IMR-90 (cell line): ENCODE results near the gene ANKH. TPM values are rescaled to one million over a fixed set of nuclear protein-coding genes. Genes with fewer than 3 reads are reported as not detected.

Source experiments
- ATAC-seq: fragments of 200-7000 bp; cut with Tn5 transposase; 2 replicates; pipeline ENCODE4 v1.9.1; 2020; ENCODE audit warnings: low read depth, mild to moderate bottlenecking, moderate library complexity
- BruUV-seq: library from RNA; stranded (reverse); fragments of 400-500 nt; replicated peaks from 2 replicates; lab custom pipeline; 2021; lab: Mats Ljungman, UMichigan
- CTCF ChIA-PET: fragments of 300-600 bp; formaldehyde crosslinking; extraction: SDS; loops from one replicate; lab custom pipeline; 2021; ENCODE audit warnings: antibody characterized with exemption; lab: Yijun Ruan, JAX
- POLR2A ChIA-PET: fragments of 300-600 bp; sonication (Branson Sonifier 250); formaldehyde crosslinking; loops from one replicate; lab custom pipeline; 2022; ENCODE audit warnings: antibody characterized with exemption; ENCODE audit not compliant: unreplicated experiment; lab: Charles Lee
- DNase-seq: peaks from one replicate; pipeline ENCODE4 v3.0.0; 2013
- H2AFZ ChIP-seq: replicated peaks from 2 replicates; pipeline ENCODE3; 2013; ENCODE audit warnings: low read length, mild to moderate bottlenecking; ENCODE audit not compliant: poor library complexity
- H2AK5ac ChIP-seq: 2 replicates; pipeline ENCODE4 v1.6.1; 2013; ENCODE audit warnings: low read depth, low read length, inconsistent platforms
- H2AK9ac ChIP-seq: replicated peaks from 2 replicates; pipeline ENCODE3; 2013; ENCODE audit warnings: mild to moderate bottlenecking, low read depth, low read length, moderate library complexity; ENCODE audit not compliant: poor library complexity
- H2BK120ac ChIP-seq: 2 replicates; pipeline ENCODE4 v1.6.1; 2013; ENCODE audit warnings: low read depth, low read length, inconsistent platforms
- H2BK15ac ChIP-seq: 3 replicates; pipeline ENCODE4 v1.6.1; 2013; ENCODE audit warnings: low read depth, low read length, inconsistent platforms
- H2BK20ac ChIP-seq: 2 replicates; pipeline ENCODE4 v1.6.1; 2013; ENCODE audit warnings: low read depth, mild to moderate bottlenecking, inconsistent platforms, low read length, moderate library complexity
- H2BK5ac ChIP-seq: 2 replicates; pipeline ENCODE4 v1.6.1; 2013; ENCODE audit warnings: mild to moderate bottlenecking, low read depth, low read length, inconsistent platforms; ENCODE audit not compliant: poor library complexity, severe bottlenecking
- H3K14ac ChIP-seq: replicated peaks from 2 replicates; pipeline ENCODE4 v1.6.1; 2013; ENCODE audit warnings: low read depth, low read length, inconsistent platforms
- H3K18ac ChIP-seq: 2 replicates; pipeline ENCODE4 v1.6.1; 2013; ENCODE audit warnings: low read depth, low read length, control low read depth
- H3K23ac ChIP-seq: 2 replicates; pipeline ENCODE4 v1.6.1; 2013; ENCODE audit warnings: low read depth, low read length, inconsistent platforms
- H3K27ac ChIP-seq: 2 replicates; pipeline ENCODE4 v1.5.1; 2013; ENCODE audit warnings: mild to moderate bottlenecking, control low read depth, low read length; ENCODE audit not compliant: insufficient read depth
- H3K27me3 ChIP-seq: 2 replicates; pipeline ENCODE4 v1.6.1; 2013; ENCODE audit warnings: low read length; ENCODE audit not compliant: control insufficient read depth, insufficient read depth
- H3K36me3 ChIP-seq: 2 replicates; pipeline ENCODE4 v1.6.1; 2013; ENCODE audit warnings: low read length, mixed read lengths; ENCODE audit not compliant: control insufficient read depth, insufficient read depth
- H3K4ac ChIP-seq: 2 replicates; pipeline ENCODE4 v1.6.1; 2013; ENCODE audit warnings: low read depth, low read length, inconsistent platforms
- H3K4me1 ChIP-seq: 2 replicates; pipeline ENCODE4 v1.6.1; 2013; ENCODE audit warnings: low read length, mixed read lengths; ENCODE audit not compliant: control insufficient read depth, insufficient read depth
- H3K4me2 ChIP-seq: 2 replicates; pipeline ENCODE4 v1.6.1; 2013; ENCODE audit warnings: low read depth, mild to moderate bottlenecking, control low read depth, low read length, moderate library complexity
- H3K4me3 ChIP-seq: 2 replicates; pipeline ENCODE4 v1.5.1; 2013; ENCODE audit warnings: low read depth, mild to moderate bottlenecking, control low read depth, low read length, moderate library complexity; ENCODE audit not compliant: insufficient read depth
- H3K56ac ChIP-seq: 2 replicates; pipeline ENCODE4 v1.6.1; 2013; ENCODE audit warnings: low read length, inconsistent platforms; ENCODE audit not compliant: insufficient read depth; ENCODE audit errors: extremely low read depth
- H3K79me1 ChIP-seq, 2 experiments: 2 replicates each; pipeline ENCODE4 v1.6.1; 2013; ENCODE audit warnings: low read length in 2 of 2, inconsistent platforms in 1 of 2, low read depth in 1 of 2
- H3K9ac ChIP-seq: 2 replicates; pipeline ENCODE4 v1.6.1; 2013; ENCODE audit warnings: low read depth, low read length, control low read depth
- H3K9me1 ChIP-seq: 2 replicates; pipeline ENCODE4 v1.6.1; 2013; ENCODE audit warnings: low read length, inconsistent platforms; ENCODE audit not compliant: insufficient read depth
- H3K9me3 ChIP-seq: 2 replicates; pipeline ENCODE4 v1.6.1; 2013; ENCODE audit warnings: low read length; ENCODE audit not compliant: control insufficient read depth, insufficient read depth
- H4K20me1 ChIP-seq: 2 replicates; pipeline ENCODE4 v1.6.1; 2013; ENCODE audit warnings: low read length, inconsistent platforms; ENCODE audit not compliant: insufficient read depth
- H4K5ac ChIP-seq: 2 replicates; pipeline ENCODE4 v1.6.1; 2013; ENCODE audit warnings: mild to moderate bottlenecking, low read depth, low read length, control low read depth
- H4K8ac ChIP-seq, 2 experiments: 2 replicates each; pipeline ENCODE4 v1.6.1; 2013; ENCODE audit warnings: low read depth in 2 of 2, low read length in 2 of 2, control low read depth in 1 of 2, inconsistent platforms in 1 of 2
- H4K91ac ChIP-seq: 2 replicates; pipeline ENCODE4 v1.6.1; 2013; ENCODE audit warnings: low read depth, low read length, inconsistent platforms; ENCODE audit not compliant: insufficient read depth
- BHLHE40 ChIP-seq: fragments of 150-350 bp; IDR thresholded peaks from 2 replicates; pipeline ENCODE4 v1.6.1; 2016; ENCODE audit warnings: mild to moderate bottlenecking, low read depth, low read length
- CEBPB ChIP-seq: IDR thresholded peaks from 2 replicates; pipeline ENCODE4 v1.6.1; 2012; ENCODE audit warnings: low read depth, low read length, improper control_type of control experiment
- CHD1 ChIP-seq: IDR thresholded peaks from 2 replicates; pipeline ENCODE4 v1.6.1; 2012; ENCODE audit warnings: low read depth, low read length, improper control_type of control experiment
- CTCF ChIP-seq: conservative IDR thresholded peaks from 2 replicates; pipeline ENCODE4 v1.5.1; 2012; ENCODE audit warnings: mild to moderate bottlenecking, low read depth, low read length, improper control_type of control experiment
- ELK1 ChIP-seq: fragments of 150-350 bp; IDR thresholded peaks from 2 replicates; pipeline ENCODE4 v1.6.1; 2016; ENCODE audit warnings: low read depth, mild to moderate bottlenecking, low read length, moderate library complexity, borderline replicate concordance
- FOS ChIP-seq: fragments of 150-350 bp; IDR thresholded peaks from 2 replicates; pipeline ENCODE4 v1.6.1; 2016; ENCODE audit warnings: low read depth, low read length
- MAFK ChIP-seq: IDR thresholded peaks from 2 replicates; pipeline ENCODE4 v1.6.1; 2012; ENCODE audit warnings: low read depth, low read length, improper control_type of control experiment
- MAZ ChIP-seq: IDR thresholded peaks from 2 replicates; pipeline ENCODE4 v1.6.1; 2012; ENCODE audit warnings: low read depth, mild to moderate bottlenecking, low read length, improper control_type of control experiment, moderate library complexity, borderline replicate concordance
- MXI1 ChIP-seq: IDR thresholded peaks from 2 replicates; pipeline ENCODE4 v1.6.1; 2012; ENCODE audit warnings: low read depth, mild to moderate bottlenecking, low read length, moderate library complexity, borderline replicate concordance
- NFE2L2 ChIP-seq: fragments of 150-350 bp; IDR thresholded peaks from 2 replicates; pipeline ENCODE4 v1.6.1; 2016; ENCODE audit warnings: low read depth, mild to moderate bottlenecking, low read length
- POLR2A ChIP-seq: IDR thresholded peaks from 2 replicates; pipeline ENCODE4 v1.6.1; 2012; ENCODE audit warnings: mild to moderate bottlenecking, low read depth, low read length
- RAD21 ChIP-seq: IDR thresholded peaks from 2 replicates; pipeline ENCODE4 v1.6.1; 2012; ENCODE audit warnings: low read length, improper control_type of control experiment
- RCOR1 ChIP-seq: IDR thresholded peaks from 2 replicates; pipeline ENCODE4 v1.6.1; 2012; ENCODE audit warnings: mild to moderate bottlenecking, low read length, improper control_type of control experiment; ENCODE audit not compliant: insufficient replicate concordance
- RFX5 ChIP-seq: IDR thresholded peaks from 2 replicates; pipeline ENCODE4 v1.8.0; 2012; ENCODE audit warnings: low read depth, mild to moderate bottlenecking, low read length, moderate library complexity
- SMC3 ChIP-seq: fragments of 150-350 bp; IDR thresholded peaks from 2 replicates; pipeline ENCODE4 v1.6.1; 2016; ENCODE audit warnings: low read depth, mild to moderate bottlenecking, antibody characterized with exemption, low read length, moderate library complexity
- USF2 ChIP-seq: fragments of 150-350 bp; IDR thresholded peaks from 2 replicates; pipeline ENCODE4 v1.6.1; 2017; ENCODE audit warnings: mild to moderate bottlenecking, antibody characterized with exemption, low read length, low read depth
- WGBS, 2 experiments: methylation state at CpG; one replicate each; pipeline versions ENCODE4 v1.1.5 to v1.1.7; 2013; ENCODE audit warnings: missing lambda C conversion rate in 2 of 2; ENCODE audit not compliant: insufficient read length in 1 of 2; ENCODE audit errors: extremely low coverage in 2 of 2; 5-methylcytosine and 5-hydroxymethylcytosine counted together
- dilution Hi-C: fragments of 300-500 bp; cut with HindIII; formaldehyde crosslinking; loops from one replicate; pipeline ENCODE4 v1.14.3; 2018; ENCODE audit warnings: low sequenced_read_pairs; ENCODE audit not compliant: unreplicated experiment
- in situ Hi-C: fragments of 300-500 bp; cut with MboI; formaldehyde crosslinking; loops from 3 replicates; pipeline ENCODE4 v1.14.3; 2019; ENCODE audit warnings: low sequenced_read_pairs, inconsistent platforms, mixed read lengths
- intact Hi-C: fragments of 100-400 bp; cut with micrococcal nuclease; formaldehyde crosslinking; loops from 2 replicates; pipeline ENCODE4 v1.10.0; 2022
- polyA plus RNA-seq, 3 experiments: library from polyadenylated mRNA; depleted of rRNA; stranded (reverse); fragments of >200 nt; gene quantifications; 2 replicates each; pipeline ENCODE4 v1.2.3, GENCODE V29; 2012; ENCODE audit warnings: low replicate concordance in 1 of 3
- total RNA-seq: library from RNA; depleted of rRNA; stranded (reverse); fragments of >200 nt; gene quantifications from 2 replicates; pipeline ENCODE4 v1.2.3, GENCODE V29; 2012

Gene ANKH
- total and polyA plus RNA-seq, 2 of the 4 experiments (the other 2 are of a cell fraction) = 5.2 to 17.2 TPM

GRCh38 chr5:14855366-14855765, 16.2 kb downstream of the ANKH start:
- no peak overlapping the region for H2BK120ac ChIP-seq
- H3K4me3 ChIP-seq = no peak overlapping the region
- TF ChIP-seq BHLHE40 (no peak), USF2 (no peak), RCOR1 (no peak), MXI1 (no peak), ELK1 (no peak), FOS (no peak), RAD21 (no peak), MAZ (no peak), SMC3 (no peak), MAFK (no peak), CEBPB (no peak), CHD1 (no peak), RFX5 (no peak), CTCF (no peak), POLR2A (no peak), NFE2L2 (no peak)
- no peak overlapping the region for H2AK5ac ChIP-seq
- no peaks in the 10 kb centered on the region for H3K4me1 ChIP-seq
- H3K9me1 ChIP-seq = peaks cover 13% of the 10 kb centered on the region
- no peak overlapping the region for H3K4me2 ChIP-seq
- POLR2A ChIA-PET = no interaction called here
- dilution Hi-C loops = no loop called here
- no peak for DNase-seq
- H2BK20ac ChIP-seq = no peak overlapping the region
- intact Hi-C loops = no loop called here
- ATAC-seq = no peak
- in situ Hi-C loops = no loop called here
- no peak overlapping the region for H4K8ac ChIP-seq
- no peak overlapping the region for H4K5ac ChIP-seq
- H4K91ac ChIP-seq = no peak overlapping the region
- no peaks in the 10 kb centered on the region for H4K20me1 ChIP-seq
- H2BK5ac ChIP-seq = no peak overlapping the region
- H3K36me3 ChIP-seq = no peaks in the 10 kb centered on the region
- no CpG with 5 or more reads among the region's 1 CpG for WGBS, 2 experiments
- H3K14ac ChIP-seq = no peak overlapping the region
- no peaks in the 10 kb centered on the region for H3K9me3 ChIP-seq
- H3K27me3 ChIP-seq = no peaks in the 10 kb centered on the region
- H3K79me1 ChIP-seq = peaks cover 8 to 10% of the 10 kb centered on the region in 2 experiments; a peak in 3 of 4 replicates
- no peak overlapping the region for H2BK15ac ChIP-seq
- no peak overlapping the region for H3K18ac ChIP-seq
- no peak overlapping the region for H3K23ac ChIP-seq
- no peak overlapping the region for H2AK9ac ChIP-seq
- H3K56ac ChIP-seq = no peak overlapping the region
- BruUV-seq = no TSS peak
- H3K9ac ChIP-seq = no peak overlapping the region
- CTCF ChIA-PET = no interaction called here
- no peak overlapping the region for H2AFZ ChIP-seq
- H3K4ac ChIP-seq = no peak overlapping the region
- no peak overlapping the region for H3K27ac ChIP-seq
